HFFc6 (cell line): ENCODE data around the gene NXT2. TPM values are rescaled to one million over a fixed set of nuclear protein-coding genes. Genes with fewer than 3 reads are reported as not detected.

Source experiments
- DNase-seq: peaks from one replicate; pipeline ENCODE4 v3.0.0-alpha.2; 2018
- H3K27ac Mint-ChIP-seq: 2 replicates; pipeline ENCODE4 v1.8.0; 2020; ENCODE audit warnings: mild to moderate bottlenecking, mixed read lengths
- H3K27me3 Mint-ChIP-seq: 2 replicates; pipeline ENCODE4 v1.8.0; 2021; ENCODE audit warnings: mild to moderate bottlenecking, moderate library complexity, mixed read lengths; ENCODE audit not compliant: insufficient read depth
- H3K36me3 Mint-ChIP-seq: 2 replicates; pipeline ENCODE4 v1.8.0; 2021; ENCODE audit warnings: low read depth, mixed read lengths
- H3K4me1 Mint-ChIP-seq: 2 replicates; pipeline ENCODE4 v1.8.0; 2020; ENCODE audit warnings: low read depth, mixed read lengths
- H3K4me3 Mint-ChIP-seq: 2 replicates; pipeline ENCODE4 v1.8.0; 2020; ENCODE audit warnings: mild to moderate bottlenecking, moderate library complexity, mixed read lengths
- H3K9me3 Mint-ChIP-seq: 2 replicates; pipeline ENCODE4 v1.8.0; 2020; ENCODE audit warnings: mild to moderate bottlenecking, mixed read lengths
- total RNA-seq, 6 experiments: library from RNA; stranded (reverse); fragmentation: NEBNext Ultra II Directional; extraction: Animal tissue kit (Norgen Biotek cat#: 25700); gene quantifications; 2 replicates in 1 of 6; 3 replicates in 5 of 6; pipeline ENCODE4 v1.2.3, GENCODE V29; 2021
- TF ChIP-seq, protein P1 (sequence below): fragments of 200-600 bp; sonication (generic); IDR thresholded peaks from 2 replicates; pipeline ENCODE4 v1.5.0; 2021; ENCODE audit warnings: antibody characterized with exemption, mild to moderate bottlenecking

Gene NXT2
- total RNA-seq, 6 experiments from 2014 or later = 4.8 to 8.8 (median 6.9) TPM

DNA sequence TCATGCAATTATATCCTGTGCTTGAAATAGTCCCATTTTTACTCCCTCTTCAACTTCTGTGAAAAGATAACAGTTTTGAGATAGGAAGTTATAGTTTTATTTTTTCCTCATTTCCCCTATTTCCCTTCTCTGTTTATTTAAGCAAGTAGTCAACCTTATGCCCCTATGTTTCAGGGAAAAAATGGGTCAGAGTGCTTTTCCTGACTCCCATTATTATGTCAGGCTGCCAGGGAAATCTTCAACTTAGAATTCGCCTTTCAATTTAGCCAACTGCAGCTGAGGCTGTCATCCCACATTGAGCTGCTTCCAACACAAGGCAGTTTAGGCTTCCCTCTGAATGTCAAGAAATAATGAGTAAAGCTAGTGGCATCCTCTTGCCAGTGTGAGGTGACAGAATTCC is 42.3 kb downstream of the NXT2 start:
- no peak for DNase-seq
- no peaks in the 10 kb centered on the region for H3K36me3 Mint-ChIP-seq
- TF ChIP-seq, protein P1, sequence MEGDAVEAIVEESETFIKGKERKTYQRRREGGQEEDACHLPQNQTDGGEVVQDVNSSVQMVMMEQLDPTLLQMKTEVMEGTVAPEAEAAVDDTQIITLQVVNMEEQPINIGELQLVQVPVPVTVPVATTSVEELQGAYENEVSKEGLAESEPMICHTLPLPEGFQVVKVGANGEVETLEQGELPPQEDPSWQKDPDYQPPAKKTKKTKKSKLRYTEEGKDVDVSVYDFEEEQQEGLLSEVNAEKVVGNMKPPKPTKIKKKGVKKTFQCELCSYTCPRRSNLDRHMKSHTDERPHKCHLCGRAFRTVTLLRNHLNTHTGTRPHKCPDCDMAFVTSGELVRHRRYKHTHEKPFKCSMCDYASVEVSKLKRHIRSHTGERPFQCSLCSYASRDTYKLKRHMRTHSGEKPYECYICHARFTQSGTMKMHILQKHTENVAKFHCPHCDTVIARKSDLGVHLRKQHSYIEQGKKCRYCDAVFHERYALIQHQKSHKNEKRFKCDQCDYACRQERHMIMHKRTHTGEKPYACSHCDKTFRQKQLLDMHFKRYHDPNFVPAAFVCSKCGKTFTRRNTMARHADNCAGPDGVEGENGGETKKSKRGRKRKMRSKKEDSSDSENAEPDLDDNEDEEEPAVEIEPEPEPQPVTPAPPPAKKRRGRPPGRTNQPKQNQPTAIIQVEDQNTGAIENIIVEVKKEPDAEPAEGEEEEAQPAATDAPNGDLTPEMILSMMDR = no peak
- H3K27me3 Mint-ChIP-seq = peaks cover 4% of the 10 kb centered on the region; the same call in 1 of the 2 replicates
- no peaks in the 10 kb centered on the region for H3K4me1 Mint-ChIP-seq
- H3K9me3 Mint-ChIP-seq = no peaks in the 10 kb centered on the region
- no peak overlapping the region for H3K4me3 Mint-ChIP-seq
- no peak overlapping the region for H3K27ac Mint-ChIP-seq

DNA sequence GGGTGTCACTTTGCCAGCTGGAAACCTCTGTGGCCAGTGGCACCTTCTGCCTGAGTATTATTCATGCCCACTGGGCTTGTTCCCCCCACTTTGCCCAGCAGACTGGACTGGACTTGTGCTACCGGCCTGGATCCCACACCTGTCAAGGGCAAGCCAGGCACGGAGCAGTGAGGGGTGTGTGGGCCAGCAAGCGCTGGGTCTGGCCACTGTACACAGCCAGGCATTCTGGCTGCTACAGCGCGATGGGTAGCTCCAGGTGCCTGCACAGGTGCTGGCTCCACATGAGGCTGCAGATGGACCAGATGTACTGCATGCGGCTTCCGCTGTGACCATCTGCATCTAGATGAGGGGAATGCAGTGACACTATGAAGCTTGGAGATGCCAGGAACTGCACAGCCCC is 48.8 kb downstream of the NXT2 start:
- H3K27me3 Mint-ChIP-seq = peaks cover 3% of the 10 kb centered on the region
- no peak overlapping the region for H3K27ac Mint-ChIP-seq
- H3K36me3 Mint-ChIP-seq = no peaks in the 10 kb centered on the region
- H3K4me3 Mint-ChIP-seq = no peak overlapping the region
- H3K9me3 Mint-ChIP-seq = no peaks in the 10 kb centered on the region
- H3K4me1 Mint-ChIP-seq = no peaks in the 10 kb centered on the region
- no peak for DNase-seq
- TF ChIP-seq, protein P1 = no peak

- H3K27me3 Mint-ChIP-seq = peaks cover 3% of the 10 kb centered on the region
- DNase-seq = no peak
- TF ChIP-seq, protein P1 = no peak
- H3K4me1 Mint-ChIP-seq = no peaks in the 10 kb centered on the region
- no peaks in the 10 kb centered on the region for H3K36me3 Mint-ChIP-seq
- H3K9me3 Mint-ChIP-seq = no peaks in the 10 kb centered on the region
- H3K27ac Mint-ChIP-seq = no peak overlapping the region
- H3K4me3 Mint-ChIP-seq = no peak overlapping the region
Observed at GRCh38 chrX:109590176-109590575, 53.5 kb downstream of the NXT2 start.

Other genes with a start within 250 kb of the NXT2 start
- gene GUCY2F, start 54.8 kb upstream of the NXT2 start, total RNA-seq = not detected
- under 1 TPM; 0.28 to 0.57 (median 0.37) TPM for gene KCNE5, start 88.3 kb downstream of the NXT2 start, total RNA-seq
- 100 to 1,000 TPM in 2 of 6 experiments, 10 to 100 TPM in 4; 84.2 to 117 (median 92.3) TPM for gene ACSL4, start 196.4 kb downstream of the NXT2 start, total RNA-seq